ENCODE results near the gene IKZF1.

IKZF1 gene

DNA sequence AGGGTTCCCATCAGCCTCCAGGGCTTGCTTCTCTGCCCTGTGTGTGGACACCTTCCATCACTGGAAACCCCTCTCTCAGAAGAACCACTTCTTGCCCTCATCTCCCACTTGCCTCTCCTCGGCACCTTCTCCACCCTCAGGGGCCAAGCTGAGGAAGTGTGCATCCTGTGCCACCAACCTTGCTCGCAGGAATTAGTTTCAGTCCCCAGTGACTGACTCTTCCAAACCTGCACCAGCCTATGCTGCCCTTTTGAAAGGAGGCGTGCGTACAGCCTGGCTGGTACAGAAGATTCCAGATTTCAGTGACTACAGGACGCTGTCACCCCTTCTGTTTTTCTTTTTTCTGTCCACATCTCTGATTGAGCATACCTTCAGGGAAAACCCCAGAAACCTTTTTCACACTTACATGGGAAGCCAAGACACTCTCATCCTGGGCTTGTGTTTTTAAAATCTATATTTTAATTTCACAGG lies 67.1 kb downstream of the IKZF1 start:
- Histone ChIP-seq H3F3A (ENCODE audit: low read depth) (no peaks in the 10 kb centered on the region), H3K79me2 (ENCODE audit: insufficient read depth, low read length) (peaks cover 38% of the 10 kb centered on the region), H3K4me3 (ENCODE audit: low read length, poor library complexity, severe bottlenecking) (no peak overlapping the region), H3K9me2 (replicated peaks; ENCODE audit: low read depth, low read length) (no peaks in the 10 kb centered on the region), H3K4me1 (ENCODE audit: insufficient read depth, low read length, poor library complexity, severe bottlenecking) (peaks cover 6% of the 10 kb centered on the region), H4K20me1 (ENCODE audit: insufficient read depth, low read length, poor library complexity, severe bottlenecking) (no peaks in the 10 kb centered on the region), H3K27me3 (ENCODE audit: insufficient read depth, low read length, poor library complexity, severe bottlenecking) (no peaks in the 10 kb centered on the region), H2AFZ (ENCODE audit: low read length) (no peak overlapping the region), H3K9me3 (ENCODE audit: insufficient read depth, low read depth, low read length) (no peaks in the 10 kb centered on the region), H3K4me2 (ENCODE audit: low read depth, low read length, poor library complexity, severe bottlenecking) (no peak overlapping the region), H3K9ac (ENCODE audit: low read depth, low read length, poor library complexity, severe bottlenecking) (no peak overlapping the region), H3K36me3 (ENCODE audit: insufficient read depth, low read length) (peaks cover 86% of the 10 kb centered on the region)
- no peak for TF ChIP-seq EZH2phosphoT487 (IDR thresholded peaks at IDR 0.05; ENCODE audit: borderline replicate concordance)
- TF ChIP-seq, protein P1, sequence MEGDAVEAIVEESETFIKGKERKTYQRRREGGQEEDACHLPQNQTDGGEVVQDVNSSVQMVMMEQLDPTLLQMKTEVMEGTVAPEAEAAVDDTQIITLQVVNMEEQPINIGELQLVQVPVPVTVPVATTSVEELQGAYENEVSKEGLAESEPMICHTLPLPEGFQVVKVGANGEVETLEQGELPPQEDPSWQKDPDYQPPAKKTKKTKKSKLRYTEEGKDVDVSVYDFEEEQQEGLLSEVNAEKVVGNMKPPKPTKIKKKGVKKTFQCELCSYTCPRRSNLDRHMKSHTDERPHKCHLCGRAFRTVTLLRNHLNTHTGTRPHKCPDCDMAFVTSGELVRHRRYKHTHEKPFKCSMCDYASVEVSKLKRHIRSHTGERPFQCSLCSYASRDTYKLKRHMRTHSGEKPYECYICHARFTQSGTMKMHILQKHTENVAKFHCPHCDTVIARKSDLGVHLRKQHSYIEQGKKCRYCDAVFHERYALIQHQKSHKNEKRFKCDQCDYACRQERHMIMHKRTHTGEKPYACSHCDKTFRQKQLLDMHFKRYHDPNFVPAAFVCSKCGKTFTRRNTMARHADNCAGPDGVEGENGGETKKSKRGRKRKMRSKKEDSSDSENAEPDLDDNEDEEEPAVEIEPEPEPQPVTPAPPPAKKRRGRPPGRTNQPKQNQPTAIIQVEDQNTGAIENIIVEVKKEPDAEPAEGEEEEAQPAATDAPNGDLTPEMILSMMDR (conservative IDR thresholded peaks at IDR 0.05; ENCODE audit: low read length), result no peak

DNA sequence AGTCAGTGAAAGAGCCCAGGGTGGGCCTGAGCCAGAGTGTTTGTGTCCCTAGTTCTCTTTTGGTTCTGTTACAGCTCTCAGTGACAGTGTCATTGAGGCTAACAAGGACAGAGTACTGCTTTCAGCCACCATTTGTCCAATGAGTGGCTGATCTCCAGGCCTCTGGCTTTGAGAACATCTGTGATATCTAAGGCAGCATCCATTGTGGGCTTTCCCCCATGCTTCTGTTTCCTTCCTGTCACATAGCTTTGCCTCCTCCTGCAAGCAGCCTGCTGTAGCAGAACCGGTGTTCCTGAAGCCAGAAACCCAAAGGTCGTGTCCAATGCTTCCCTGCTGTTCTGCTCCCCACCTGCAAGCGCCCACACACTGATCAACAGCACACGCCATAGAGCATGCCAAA lies 68.4 kb downstream of the IKZF1 start:
- H3K27me3 ChIP-seq (ENCODE audit: insufficient read depth, low read length, poor library complexity, severe bottlenecking), result no peaks in the 10 kb centered on the region
- TF ChIP-seq, protein P1 (conservative IDR thresholded peaks at IDR 0.05; ENCODE audit: low read length), result no peak
- TF ChIP-seq EZH2phosphoT487 (IDR thresholded peaks at IDR 0.05; ENCODE audit: borderline replicate concordance), result no peak
- peaks cover 88% of the 10 kb centered on the region for H3K36me3 ChIP-seq (ENCODE audit: insufficient read depth, low read length)
- no peaks in the 10 kb centered on the region for H4K20me1 ChIP-seq (ENCODE audit: insufficient read depth, low read length, poor library complexity, severe bottlenecking)
- H3K4me3 ChIP-seq (ENCODE audit: low read length, poor library complexity, severe bottlenecking), result no peak overlapping the region
- no peaks in the 10 kb centered on the region for H3F3A ChIP-seq (ENCODE audit: low read depth)
- H2AFZ ChIP-seq (ENCODE audit: low read length), result no peak overlapping the region
- H3K9me2 ChIP-seq (replicated peaks; ENCODE audit: low read depth, low read length), result no peaks in the 10 kb centered on the region
- H3K4me2 ChIP-seq (ENCODE audit: low read depth, low read length, poor library complexity, severe bottlenecking), result no peak overlapping the region
- H3K4me1 ChIP-seq (ENCODE audit: insufficient read depth, low read length, poor library complexity, severe bottlenecking), result peaks cover 6% of the 10 kb centered on the region
- peaks cover 25% of the 10 kb centered on the region for H3K79me2 ChIP-seq (ENCODE audit: insufficient read depth, low read length)
- no peaks in the 10 kb centered on the region for H3K9me3 ChIP-seq (ENCODE audit: insufficient read depth, low read depth, low read length)
- H3K9ac ChIP-seq (ENCODE audit: low read depth, low read length, poor library complexity, severe bottlenecking), result peak overlapping the region; percentile 0

DNA sequence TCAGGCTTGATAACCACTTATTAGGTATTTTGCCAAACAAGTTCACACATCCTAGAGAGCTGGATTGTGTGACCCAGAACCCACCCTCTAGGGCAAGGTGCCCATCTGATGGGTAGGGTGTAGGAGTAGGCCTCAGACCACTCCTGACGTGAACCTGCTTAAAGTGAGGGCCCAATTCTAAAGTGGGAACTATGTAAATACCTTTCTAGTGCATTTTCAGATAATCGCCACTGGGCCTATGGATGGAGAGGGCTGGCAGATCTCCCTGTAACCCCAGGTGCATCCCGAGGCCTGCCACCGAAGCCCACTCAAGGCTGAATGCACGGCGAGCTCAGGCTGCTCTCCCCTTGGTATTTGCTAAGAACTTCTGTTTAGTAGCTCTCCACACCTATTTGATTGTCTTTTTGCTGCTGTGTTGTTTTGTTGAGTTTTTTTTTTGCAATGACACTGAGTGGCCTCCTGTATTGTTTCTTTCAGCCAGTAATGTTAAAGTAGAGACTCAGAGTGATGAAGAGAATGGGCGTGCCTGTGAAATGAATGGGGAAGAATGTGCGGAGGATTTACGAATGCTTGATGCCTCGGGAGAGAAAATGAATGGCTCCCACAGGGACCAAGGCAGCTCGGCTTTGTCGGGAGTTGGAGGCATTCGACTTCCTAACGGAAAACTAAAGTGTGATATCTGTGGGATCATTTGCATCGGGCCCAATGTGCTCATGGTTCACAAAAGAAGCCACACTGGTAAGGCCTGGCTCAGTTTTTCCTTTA lies 71.7 kb downstream of the IKZF1 start:
- H3F3A ChIP-seq (ENCODE audit: low read depth), result no peaks in the 10 kb centered on the region
- H3K36me3 ChIP-seq (ENCODE audit: insufficient read depth, low read length), result peaks cover 93% of the 10 kb centered on the region
- H4K20me1 ChIP-seq (ENCODE audit: insufficient read depth, low read length, poor library complexity, severe bottlenecking), result no peaks in the 10 kb centered on the region
- no peak overlapping the region for H3K4me2 ChIP-seq (ENCODE audit: low read depth, low read length, poor library complexity, severe bottlenecking)
- peaks cover 6% of the 10 kb centered on the region for H3K4me1 ChIP-seq (ENCODE audit: insufficient read depth, low read length, poor library complexity, severe bottlenecking)
- H3K9me3 ChIP-seq (ENCODE audit: insufficient read depth, low read depth, low read length), result no peaks in the 10 kb centered on the region
- peaks cover 10% of the 10 kb centered on the region; the same call in 1 of the 2 replicates for H3K79me2 ChIP-seq (ENCODE audit: insufficient read depth, low read length)
- TF ChIP-seq EZH2phosphoT487 (IDR thresholded peaks at IDR 0.05; ENCODE audit: borderline replicate concordance), result no peak
- TF ChIP-seq, protein P1 (conservative IDR thresholded peaks at IDR 0.05; ENCODE audit: low read length), result no peak
- H3K9ac ChIP-seq (ENCODE audit: low read depth, low read length, poor library complexity, severe bottlenecking), result no peak overlapping the region
- H3K9me2 ChIP-seq (replicated peaks; ENCODE audit: low read depth, low read length), result no peaks in the 10 kb centered on the region
- no peak overlapping the region for H2AFZ ChIP-seq (ENCODE audit: low read length)
- no peaks in the 10 kb centered on the region for H3K27me3 ChIP-seq (ENCODE audit: insufficient read depth, low read length, poor library complexity, severe bottlenecking)
- H3K4me3 ChIP-seq (ENCODE audit: low read length, poor library complexity, severe bottlenecking), result no peak overlapping the region

Data from Loucy (cell line).